ENCODE measurements around the gene JPT2. TPM values are rescaled to one million over a fixed set of nuclear protein-coding genes. Genes with fewer than 3 reads are reported as not detected.

JPT2 gene
- polyA plus RNA-seq, 1 experiment = 41.2 TPM

GRCh38 chr16:1687427-1688316 lies 9.6 kb downstream of the JPT2 start:
- ChIA-PET CTCF (no interaction called here), POLR2A (no interaction called here)
- DNase-seq (ENCODE audit: low read depth, low spot score) = no peak
- peaks cover 8% of the 10 kb centered on the region for H3K9me3 ChIP-seq (ENCODE audit: control insufficient read depth, insufficient read depth, low read length)
- H3K4me3 ChIP-seq (ENCODE audit: low read depth, low read length) = no peak overlapping the region
- TF ChIP-seq, protein P1, sequence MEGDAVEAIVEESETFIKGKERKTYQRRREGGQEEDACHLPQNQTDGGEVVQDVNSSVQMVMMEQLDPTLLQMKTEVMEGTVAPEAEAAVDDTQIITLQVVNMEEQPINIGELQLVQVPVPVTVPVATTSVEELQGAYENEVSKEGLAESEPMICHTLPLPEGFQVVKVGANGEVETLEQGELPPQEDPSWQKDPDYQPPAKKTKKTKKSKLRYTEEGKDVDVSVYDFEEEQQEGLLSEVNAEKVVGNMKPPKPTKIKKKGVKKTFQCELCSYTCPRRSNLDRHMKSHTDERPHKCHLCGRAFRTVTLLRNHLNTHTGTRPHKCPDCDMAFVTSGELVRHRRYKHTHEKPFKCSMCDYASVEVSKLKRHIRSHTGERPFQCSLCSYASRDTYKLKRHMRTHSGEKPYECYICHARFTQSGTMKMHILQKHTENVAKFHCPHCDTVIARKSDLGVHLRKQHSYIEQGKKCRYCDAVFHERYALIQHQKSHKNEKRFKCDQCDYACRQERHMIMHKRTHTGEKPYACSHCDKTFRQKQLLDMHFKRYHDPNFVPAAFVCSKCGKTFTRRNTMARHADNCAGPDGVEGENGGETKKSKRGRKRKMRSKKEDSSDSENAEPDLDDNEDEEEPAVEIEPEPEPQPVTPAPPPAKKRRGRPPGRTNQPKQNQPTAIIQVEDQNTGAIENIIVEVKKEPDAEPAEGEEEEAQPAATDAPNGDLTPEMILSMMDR (IDR thresholded peaks at IDR 0.05; ENCODE audit: low read depth, low read length) = no peak
- H3K27me3 ChIP-seq (ENCODE audit: control insufficient read depth, insufficient read depth, low read length) = no peaks in the 10 kb centered on the region
- no peak overlapping the region for H3K27ac ChIP-seq (ENCODE audit: low read depth, low read length)

GRCh38 chr16:1688807-1689560 lies 10.9 kb downstream of the JPT2 start:
- Histone ChIP-seq H3K27me3 (ENCODE audit: control insufficient read depth, insufficient read depth, low read length) (no peaks in the 10 kb centered on the region), H3K27ac (ENCODE audit: low read depth, low read length) (no peak overlapping the region), H3K9me3 (ENCODE audit: control insufficient read depth, insufficient read depth, low read length) (peaks cover 8% of the 10 kb centered on the region), H3K4me3 (ENCODE audit: low read depth, low read length) (no peak overlapping the region)
- ChIA-PET CTCF (interaction anchor here (4.0 kb wide), 1 partner anchor 17 kb away, joined by 29 read pairs; the partner anchor contains the start of gene MAPK8IP3), POLR2A (no interaction called here)
- TF ChIP-seq, protein P1 (IDR thresholded peaks at IDR 0.05; ENCODE audit: low read depth, low read length) = no peak
- no peak for DNase-seq (ENCODE audit: low read depth, low spot score)

DNA sequence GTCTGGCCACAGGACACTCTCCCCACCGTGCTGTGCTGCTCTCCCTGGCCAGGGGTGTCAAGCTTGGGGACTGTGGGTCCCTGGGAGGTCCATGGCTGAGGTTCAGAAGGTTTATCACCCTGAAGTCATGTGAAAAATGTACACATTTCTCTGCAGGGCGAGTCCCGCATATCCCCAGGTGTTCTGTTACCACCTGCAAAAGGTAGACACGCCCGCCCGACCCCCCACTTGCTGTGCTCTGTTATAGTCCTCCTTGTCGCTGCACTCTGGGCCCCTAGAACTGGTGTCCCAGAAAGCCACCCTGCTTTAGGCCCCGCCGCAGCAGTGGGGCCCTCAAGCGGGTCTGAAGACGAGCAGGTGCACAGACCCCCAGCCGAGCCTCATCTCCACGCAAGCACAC lies 11.8 kb downstream of the JPT2 start:
- CTCF ChIA-PET = interaction anchor here (4.0 kb wide), 1 partner anchor 17 kb away, joined by 29 read pairs; the partner anchor contains the start of gene MAPK8IP3

GRCh38 chr16:1690810-1691209 lies 12.7 kb downstream of the JPT2 start:
- H3K4me3 ChIP-seq (ENCODE audit: low read depth, low read length) = no peak overlapping the region
- DNase-seq (ENCODE audit: low read depth, low spot score) = no peak
- CTCF ChIA-PET = interaction anchor here (0.8 to 4.0 kb wide), 2 partner anchors 13 to 16 kb away, joined by 4 to 29 read pairs; partner anchors contain the start of genes JPT2 and MAPK8IP3
- H3K27ac ChIP-seq (ENCODE audit: low read depth, low read length) = no peak overlapping the region
- POLR2A ChIA-PET = interaction anchor here (0.9 kb wide), 1 partner anchor 13 kb away, joined by 3 read pairs; the partner anchor contains the start of gene JPT2
- H3K27me3 ChIP-seq (ENCODE audit: control insufficient read depth, insufficient read depth, low read length) = no peaks in the 10 kb centered on the region
- TF ChIP-seq, protein P1 (IDR thresholded peaks at IDR 0.05; ENCODE audit: low read depth, low read length) = no peak
- peaks cover 8% of the 10 kb centered on the region for H3K9me3 ChIP-seq (ENCODE audit: control insufficient read depth, insufficient read depth, low read length)

More for the DNA sequence above, 11.8 kb downstream of the JPT2 start:
- H3K27ac ChIP-seq (ENCODE audit: low read depth, low read length) = no peak overlapping the region
- POLR2A ChIA-PET = no interaction called here
- no peaks in the 10 kb centered on the region for H3K27me3 ChIP-seq (ENCODE audit: control insufficient read depth, insufficient read depth, low read length)
- H3K4me3 ChIP-seq (ENCODE audit: low read depth, low read length) = no peak overlapping the region
- no peak for DNase-seq (ENCODE audit: low read depth, low spot score)
- peaks cover 8% of the 10 kb centered on the region for H3K9me3 ChIP-seq (ENCODE audit: control insufficient read depth, insufficient read depth, low read length)
- TF ChIP-seq, protein P1 (IDR thresholded peaks at IDR 0.05; ENCODE audit: low read depth, low read length) = no peak
